Cardiac muscle cell (in vitro differentiated cells and primary cell): ENCODE data around the gene RASA1. TPM values are rescaled to one million over a fixed set of nuclear protein-coding genes. Genes with fewer than 3 reads are reported as not detected.

Experiments used
- DNase-seq, 2 donors: peaks; one replicate each; pipeline versions ENCODE4 v3.0.0 to v3.0.0-alpha.2; 2010 to 2017; ENCODE audit warnings: low read depth in 1 of 2, low spot score in 1 of 2
- H3K27ac ChIP-seq: fragments of 200-600 bp; sonication (generic); 2 replicates; pipeline ENCODE4 v1.5.1; 2016
- H3K27me3 ChIP-seq: fragments of 200-600 bp; sonication (generic); 2 replicates; pipeline ENCODE4 v1.6.0; 2016; ENCODE audit warnings: control low read depth
- H3K36me3 ChIP-seq: fragments of 200-600 bp; sonication (generic); 2 replicates; pipeline ENCODE4 v1.5.1; 2016; ENCODE audit warnings: control low read depth
- H3K4me1 ChIP-seq: fragments of 200-600 bp; sonication (generic); 2 replicates; pipeline ENCODE4 v1.8.1; 2017; ENCODE audit warnings: low read depth, mild to moderate bottlenecking, mixed run types
- H3K4me3 ChIP-seq: fragments of 200-600 bp; sonication (generic); 2 replicates; pipeline ENCODE4 v1.5.1; 2016; ENCODE audit warnings: mild to moderate bottlenecking
- H3K9me3 ChIP-seq: fragments of 200-600 bp; sonication (generic); 2 replicates; pipeline ENCODE4 v1.5.1; 2017; ENCODE audit warnings: low read depth, mild to moderate bottlenecking, control low read depth
- polyA plus RNA-seq: library from polyadenylated mRNA; unstranded; fragments of >200 nt; fragmentation: Nextera tagmentation; extraction: Ambion mirVana; gene quantifications from 2 replicates; pipeline ENCODE4 v1.2.1, GENCODE V29; 2016
- total RNA-seq: library from RNA; depleted of rRNA; stranded (reverse); fragments of >200 nt; gene quantifications from 2 replicates; pipeline ENCODE4 v1.2.3, GENCODE V29; 2016
- TF ChIP-seq, protein P1 (sequence below): IDR thresholded peaks from 2 replicates; pipeline ENCODE4 v1.5.1; 2012; ENCODE audit warnings: low read depth, mild to moderate bottlenecking, low read length

Gene RASA1
- total and polyA plus RNA-seq, 2 experiments from 2014 or later, result 16.1 to 27.0 TPM

DNA sequence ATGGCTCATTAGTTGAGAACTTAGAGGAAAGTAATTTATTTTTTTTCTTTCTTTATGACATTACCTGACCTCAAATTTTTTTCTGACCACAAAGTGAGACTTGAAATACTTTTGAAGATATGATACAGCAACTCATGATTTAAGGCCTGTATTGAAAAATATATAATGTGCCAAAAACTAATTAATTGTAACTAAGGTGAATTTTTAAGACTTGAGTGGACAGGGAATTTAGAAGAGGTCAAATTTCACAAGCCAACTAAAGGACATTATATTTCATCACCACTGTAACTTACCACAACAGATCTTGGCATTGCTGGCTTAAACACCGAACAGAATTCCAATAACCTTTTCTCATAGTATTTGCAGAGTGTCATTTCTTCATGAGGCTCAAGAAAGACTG lies 143.2 kb downstream of the RASA1 start:
- H3K9me3 ChIP-seq, result no peaks in the 10 kb centered on the region
- H3K4me3 ChIP-seq, result no peak overlapping the region
- peaks cover 25% of the 10 kb centered on the region for H3K36me3 ChIP-seq
- peak in 1 of 2 donors; percentile 70 for DNase-seq
- no peaks in the 10 kb centered on the region for H3K4me1 ChIP-seq
- TF ChIP-seq, protein P1, sequence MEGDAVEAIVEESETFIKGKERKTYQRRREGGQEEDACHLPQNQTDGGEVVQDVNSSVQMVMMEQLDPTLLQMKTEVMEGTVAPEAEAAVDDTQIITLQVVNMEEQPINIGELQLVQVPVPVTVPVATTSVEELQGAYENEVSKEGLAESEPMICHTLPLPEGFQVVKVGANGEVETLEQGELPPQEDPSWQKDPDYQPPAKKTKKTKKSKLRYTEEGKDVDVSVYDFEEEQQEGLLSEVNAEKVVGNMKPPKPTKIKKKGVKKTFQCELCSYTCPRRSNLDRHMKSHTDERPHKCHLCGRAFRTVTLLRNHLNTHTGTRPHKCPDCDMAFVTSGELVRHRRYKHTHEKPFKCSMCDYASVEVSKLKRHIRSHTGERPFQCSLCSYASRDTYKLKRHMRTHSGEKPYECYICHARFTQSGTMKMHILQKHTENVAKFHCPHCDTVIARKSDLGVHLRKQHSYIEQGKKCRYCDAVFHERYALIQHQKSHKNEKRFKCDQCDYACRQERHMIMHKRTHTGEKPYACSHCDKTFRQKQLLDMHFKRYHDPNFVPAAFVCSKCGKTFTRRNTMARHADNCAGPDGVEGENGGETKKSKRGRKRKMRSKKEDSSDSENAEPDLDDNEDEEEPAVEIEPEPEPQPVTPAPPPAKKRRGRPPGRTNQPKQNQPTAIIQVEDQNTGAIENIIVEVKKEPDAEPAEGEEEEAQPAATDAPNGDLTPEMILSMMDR, result no peak
- H3K27ac ChIP-seq, result no peak overlapping the region
- no peaks in the 10 kb centered on the region for H3K27me3 ChIP-seq

DNA sequence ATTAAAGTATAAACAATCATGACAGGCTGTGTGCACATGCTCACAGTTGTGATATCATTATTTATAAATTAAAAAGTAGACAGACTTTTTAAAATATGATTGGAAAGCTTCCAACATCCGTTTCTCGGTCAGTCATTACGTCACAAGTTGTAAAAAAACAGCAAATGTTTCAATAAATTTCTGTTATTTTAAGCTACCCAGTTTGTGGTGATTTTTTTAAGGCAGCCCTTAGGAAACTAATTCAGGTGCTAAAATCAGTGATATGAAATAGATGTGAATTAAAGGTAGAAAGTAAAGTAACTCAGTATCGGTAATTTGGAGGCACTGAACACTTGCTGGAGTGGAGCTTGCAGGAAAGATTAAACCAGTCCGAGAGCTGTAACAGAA lies 143.9 kb downstream of the RASA1 start:
- Histone ChIP-seq H3K27me3 (no peaks in the 10 kb centered on the region), H3K36me3 (peaks cover 25% of the 10 kb centered on the region), H3K4me1 (no peaks in the 10 kb centered on the region), H3K27ac (peak overlapping the region; percentile 94), H3K9me3 (no peaks in the 10 kb centered on the region), H3K4me3 (peak overlapping the region; percentile 83)
- TF ChIP-seq, protein P1, result no peak
- no peak for DNase-seq

DNA sequence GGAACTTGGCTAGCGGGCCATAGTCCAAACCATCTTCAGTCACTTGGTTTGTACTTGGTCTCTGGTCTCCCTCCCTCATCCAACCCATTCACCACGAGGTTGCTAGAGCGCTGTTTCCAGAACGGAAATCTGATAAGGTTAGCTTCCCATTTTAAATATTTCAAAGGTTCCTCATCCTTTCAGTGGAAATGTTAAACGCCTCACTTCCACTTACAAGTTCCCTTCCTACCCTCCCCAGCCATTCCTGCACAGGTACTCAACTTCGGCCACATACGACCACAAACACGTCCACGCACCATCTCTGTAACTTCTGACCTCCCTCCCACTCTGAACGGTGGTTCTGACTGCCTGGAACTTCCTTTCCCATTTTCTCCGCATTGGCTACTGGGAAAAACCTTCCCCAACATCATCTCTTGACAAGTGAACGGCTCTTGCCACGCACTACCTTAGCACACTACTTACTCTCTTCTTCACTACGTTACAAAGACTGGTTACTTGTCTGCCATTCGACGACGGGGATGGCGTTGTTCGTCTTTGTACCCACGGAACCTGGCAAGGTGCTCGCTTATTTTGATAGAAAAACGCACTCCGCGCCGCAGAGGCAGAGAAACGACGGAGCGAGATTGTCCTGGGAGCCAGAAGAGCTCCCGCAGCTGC lies 144.4 kb downstream of the RASA1 start:
- DNase-seq, result peak in 1 of 2 donors; percentile 65
- no peaks in the 10 kb centered on the region for H3K4me1 ChIP-seq
- H3K27ac ChIP-seq, result peak overlapping the region; percentile 94
- peaks cover 21% of the 10 kb centered on the region for H3K36me3 ChIP-seq
- TF ChIP-seq, protein P1, result no peak
- no peaks in the 10 kb centered on the region for H3K9me3 ChIP-seq
- H3K4me3 ChIP-seq, result peak overlapping the region; percentile 83
- H3K27me3 ChIP-seq, result no peaks in the 10 kb centered on the region

DNA sequence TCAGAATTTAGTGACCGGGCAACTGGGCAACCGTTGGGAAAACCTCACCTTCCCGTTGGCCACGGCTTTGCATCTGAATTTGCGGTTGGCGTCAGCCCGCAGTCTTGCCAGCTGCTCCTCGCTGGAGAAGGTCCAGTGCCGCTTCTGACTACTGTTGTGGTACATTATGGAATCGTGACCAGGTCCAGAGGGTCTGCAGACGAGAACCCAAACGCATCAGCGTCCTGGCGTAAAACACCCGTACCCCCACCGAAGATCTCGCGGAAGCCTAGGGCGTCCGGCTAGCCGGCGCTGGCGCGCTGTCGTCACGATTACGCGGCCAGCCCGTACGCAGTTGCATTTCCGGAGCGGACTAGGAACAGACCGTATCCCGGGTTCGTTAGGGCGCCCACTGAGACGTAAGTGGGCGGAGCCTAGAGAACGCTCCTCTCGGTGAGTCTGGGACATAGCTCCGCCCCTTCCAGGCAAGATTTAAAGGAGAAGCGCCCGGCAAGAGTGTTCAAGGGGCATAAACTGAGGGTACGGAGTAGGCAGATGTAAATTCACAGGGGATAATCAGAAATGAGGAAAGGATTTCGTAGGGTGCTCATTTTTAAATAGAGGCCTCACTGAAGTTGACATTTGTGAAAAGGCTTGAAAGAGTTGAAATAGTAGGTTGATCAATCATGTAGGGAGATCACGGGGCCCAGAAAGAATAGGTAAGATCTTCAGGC lies 145.1 kb downstream of the RASA1 start, which contains the start of gene CCNH:
TSS of gene CCNH (minus strand) at position 301 of the 713 bp plus-strand sequence. CDS start at position 165, 136 bp downstream.
- no peaks in the 10 kb centered on the region for H3K4me1 ChIP-seq
- TF ChIP-seq, protein P1, result no peak
- H3K4me3 ChIP-seq, result peak within 1 kb of the TSS; percentile 83
- DNase-seq, result peak; percentile 99 to 100
- H3K9me3 ChIP-seq, result no peaks in the 10 kb centered on the region
- peak within 1 kb of the TSS; percentile 94 for H3K27ac ChIP-seq
- H3K27me3 ChIP-seq, result no peaks in the 10 kb centered on the region
- peaks cover 14% of the 10 kb centered on the region for H3K36me3 ChIP-seq

DNA sequence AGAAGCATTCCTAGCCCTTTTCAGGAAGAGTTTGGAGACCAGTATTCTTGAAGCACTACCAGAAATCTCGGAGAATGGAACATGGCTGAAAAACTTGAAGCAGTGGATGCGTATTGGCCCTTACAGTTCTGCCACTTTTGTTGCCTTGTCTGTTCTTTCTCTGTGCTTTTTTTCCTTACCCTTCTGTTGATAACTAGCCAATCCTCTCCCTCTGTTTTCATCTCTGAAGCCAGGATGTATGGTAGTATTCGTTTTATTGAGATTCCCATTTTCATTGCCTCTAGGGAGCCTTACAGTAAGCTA lies 145.6 kb downstream of the RASA1 start:
- no peaks in the 10 kb centered on the region for H3K4me1 ChIP-seq
- peak overlapping the region; percentile 94 for H3K27ac ChIP-seq
- peaks cover 9% of the 10 kb centered on the region for H3K36me3 ChIP-seq
- peak overlapping the region; percentile 83 for H3K4me3 ChIP-seq
- TF ChIP-seq, protein P1, result no peak
- peak in 1 of 2 donors; percentile 1 for DNase-seq
- H3K9me3 ChIP-seq, result no peaks in the 10 kb centered on the region
- H3K27me3 ChIP-seq, result no peaks in the 10 kb centered on the region
